HG02884 (cell line): ENCODE results near the gene TTYH2.
"Not testable (repeated sequence)": the region's sequence is repeated elsewhere in the genome, so short reads cannot be mapped to it uniquely, and the experiment has no call there.

ENCODE experiments used
- ATAC-seq: cut with Tn5 transposase; IDR thresholded peaks from one replicate; pipeline ENCODE4 v1.9.1; 2021; ENCODE audit warnings: mild to moderate bottlenecking, moderate library complexity; ENCODE audit not compliant: unreplicated experiment

TTYH2 gene

GRCh38 chr17:74281799-74282198 lies 68.4 kb downstream of the TTYH2 start:
- no peak for ATAC-seq

- ATAC-seq = not testable (repeated sequence)
Observed at GRCh38 chr17:74282274-74282586, 68.9 kb downstream of the TTYH2 start.

GRCh38 chr17:74282587-74283370 lies 69.4 kb downstream of the TTYH2 start:
- no peak for ATAC-seq

GRCh38 chr17:74283371-74283673 lies 70.0 kb downstream of the TTYH2 start:
- no peak for ATAC-seq

- ATAC-seq = no peak
Observed at GRCh38 chr17:74287031-74287602, 73.7 kb downstream of the TTYH2 start.

- ATAC-seq = no peak
Observed at GRCh38 chr17:74288785-74289184, 75.4 kb downstream of the TTYH2 start.

GRCh38 chr17:74289688-74290087 lies 76.3 kb downstream of the TTYH2 start:
- no peak for ATAC-seq

- no peak for ATAC-seq
Observed at GRCh38 chr17:74290340-74290739, 77.0 kb downstream of the TTYH2 start.

- ATAC-seq = no peak
Observed at GRCh38 chr17:74292495-74292894, 79.1 kb downstream of the TTYH2 start.

GRCh38 chr17:74295625-74296547 lies 82.5 kb downstream of the TTYH2 start:
- ATAC-seq = no peak

- ATAC-seq = no peak
Observed at GRCh38 chr17:74296548-74296936, 83.2 kb downstream of the TTYH2 start.

GRCh38 chr17:74297941-74298340 lies 84.6 kb downstream of the TTYH2 start:
- ATAC-seq = no peak

- no peak for ATAC-seq
Observed at GRCh38 chr17:74298778-74299177, 85.4 kb downstream of the TTYH2 start.

- ATAC-seq = no peak
Observed at GRCh38 chr17:74299226-74300009, 86.0 kb downstream of the TTYH2 start.

GRCh38 chr17:74303305-74303704 lies 89.9 kb downstream of the TTYH2 start:
- ATAC-seq = no peak

GRCh38 chr17:74304184-74304583 lies 90.8 kb downstream of the TTYH2 start:
- ATAC-seq = no peak

GRCh38 chr17:74305865-74306654 lies 92.7 kb downstream of the TTYH2 start:
- ATAC-seq = no peak

GRCh38 chr17:74307984-74308773 lies 94.8 kb downstream of the TTYH2 start:
- no peak for ATAC-seq

- ATAC-seq = no peak
Observed at GRCh38 chr17:74309902-74310301, 96.5 kb downstream of the TTYH2 start.
